Prostate gland (tissue), 2 donors: ENCODE data around the gene OR4K1. TPM values are rescaled to one million over a fixed set of nuclear protein-coding genes. Genes with fewer than 3 reads are reported as not detected.

Source experiments
- DNase-seq: peaks from one replicate; pipeline ENCODE4 v3.0.0-alpha.2; 2019; ENCODE audit warnings: low spot score
- H3K27ac ChIP-seq, 2 donors: fragments of 200-600 bp; sonication (generic); 2 replicates each; pipeline ENCODE4 v1.5.1; 2017 to 2019
- H3K27me3 ChIP-seq: fragments of 200-600 bp; sonication (generic); replicated peaks from 2 replicates; pipeline ENCODE4 v1.5.1; 2019; ENCODE audit not compliant: insufficient read depth
- H3K36me3 ChIP-seq, 2 donors: fragments of 200-600 bp; sonication (generic); 1 replicate in 1 of 2; 2 replicates in 1 of 2; pipeline versions ENCODE4 v1.5.1 to v1.8.1; 2017 to 2019
- H3K4me1 ChIP-seq: fragments of 200-600 bp; sonication (generic); replicated peaks from 2 replicates; pipeline ENCODE4 v1.5.1; 2019
- H3K4me3 ChIP-seq, 2 donors: fragments of 200-600 bp; sonication (generic); 2 replicates each; pipeline ENCODE4 v1.5.1; 2017 to 2019
- H3K9me3 ChIP-seq: fragments of 200-600 bp; sonication (generic); 2 replicates; pipeline ENCODE4 v1.5.1; 2017
- CTCF ChIP-seq, 4 experiments: fragments of 200-600 bp in 2 of 4; fragments of 450-650 bp in 2 of 4; sonication (generic) in 2 of 4; IDR thresholded peaks; 1 replicate in 3 of 4; 2 replicates in 1 of 4; pipeline ENCODE4 v1.5.1; 2016 to 2019; ENCODE audit warnings: antibody characterized with exemption in 4 of 4, mild to moderate bottlenecking in 2 of 4, moderate library complexity in 2 of 4
- POLR2A ChIP-seq: fragments of 450-650 bp; IDR thresholded peaks from one replicate; pipeline ENCODE4 v1.6.1; 2016; ENCODE audit warnings: antibody characterized with exemption, mild to moderate bottlenecking
- POLR2AphosphoS5 ChIP-seq: sonication (generic); formaldehyde crosslinking; IDR thresholded peaks from one replicate; pipeline ENCODE4 v1.6.1; 2017; ENCODE audit warnings: antibody characterized with exemption
- WGBS: methylation state at CpG from one replicate; pipeline ENCODE4 v1.1.5; 2018; 5-methylcytosine and 5-hydroxymethylcytosine counted together
- intact Hi-C: fragments of 100-400 bp; cut with DNase I; formaldehyde crosslinking; loops from one replicate; pipeline ENCODE4 v1.14.2; 2022
- total RNA-seq, 2 donors: library from RNA; depleted of rRNA; stranded (reverse); fragments of >200 nt; gene quantifications; one replicate each; pipeline ENCODE4 v1.1.0, GENCODE V29; 2016

Gene OR4K1
- not detected for total RNA-seq

- no peaks in the 10 kb centered on the region for H3K27me3 ChIP-seq
- no peaks in the 10 kb centered on the region for H3K36me3 ChIP-seq
- no peak within 1 kb of the TSS for H3K4me3 ChIP-seq
- 69% methylated on average over 3 of the region's 3 CpGs for WGBS
- H3K4me1 ChIP-seq: no peaks in the 10 kb centered on the region
- TF ChIP-seq POLR2A: no peak
- no peak for TF ChIP-seq POLR2AphosphoS5
- TF ChIP-seq CTCF (IDR thresholded peaks at IDR 0.05): no peak
- intact Hi-C loops: no loop called here
- no peaks in the 10 kb centered on the region for H3K9me3 ChIP-seq
- no peak within 1 kb of the TSS for H3K27ac ChIP-seq
- no peak for DNase-seq
Observed at GRCh38 chr14:19930617-19931016, at the start of gene OR4K1. OR4K1 (plus strand) TSS chr14:19930917; CDS start chr14:19935667, 4,750 bp downstream.

- no peak overlapping the region for H3K27ac ChIP-seq
- no peaks in the 10 kb centered on the region for H3K27me3 ChIP-seq
- H3K36me3 ChIP-seq: no peaks in the 10 kb centered on the region
- TF ChIP-seq POLR2A (no peak), POLR2AphosphoS5 (no peak), CTCF (IDR thresholded peaks at IDR 0.05) (no peak)
- intact Hi-C loops: no loop called here
- 47% methylated on average over 2 of the region's 2 CpGs for WGBS
- no peaks in the 10 kb centered on the region for H3K4me1 ChIP-seq
- no peak for DNase-seq
- no peaks in the 10 kb centered on the region for H3K9me3 ChIP-seq
- H3K4me3 ChIP-seq: no peak overlapping the region
Observed at GRCh38 chr14:19895282-19895681, 35.4 kb upstream of the OR4K1 start.

- TF ChIP-seq CTCF (IDR thresholded peaks at IDR 0.05): no peak
- no peak for TF ChIP-seq POLR2A
- no peak for TF ChIP-seq POLR2AphosphoS5
- Histone ChIP-seq H3K27me3 (no peaks in the 10 kb centered on the region), H3K27ac (no peak overlapping the region), H3K36me3 (no peaks in the 10 kb centered on the region), H3K4me1 (no peaks in the 10 kb centered on the region), H3K4me3 (no peak overlapping the region), H3K9me3 (no peaks in the 10 kb centered on the region)
- DNase-seq: no peak
- intact Hi-C loops: no loop called here
- 70% methylated on average over 3 of the region's 3 CpGs for WGBS
Observed at GRCh38 chr14:19900999-19901398, 29.7 kb upstream of the OR4K1 start.

- WGBS: 78% methylated on average over 4 of the region's 4 CpGs
- Histone ChIP-seq H3K27ac (no peak overlapping the region), H3K9me3 (no peaks in the 10 kb centered on the region), H3K27me3 (no peaks in the 10 kb centered on the region), H3K4me1 (no peaks in the 10 kb centered on the region), H3K4me3 (no peak overlapping the region), H3K36me3 (no peaks in the 10 kb centered on the region)
- DNase-seq: no peak
- TF ChIP-seq POLR2A (no peak), CTCF (IDR thresholded peaks at IDR 0.05) (no peak), POLR2AphosphoS5 (no peak)
- intact Hi-C loops: no loop called here
Observed at GRCh38 chr14:19902409-19902808, 28.3 kb upstream of the OR4K1 start.

GRCh38 chr14:19906665-19907064 is 24.1 kb upstream of the OR4K1 start:
- DNase-seq: no peak
- intact Hi-C loops: no loop called here
- Histone ChIP-seq H3K27me3 (no peaks in the 10 kb centered on the region), H3K4me3 (no peak overlapping the region), H3K36me3 (no peaks in the 10 kb centered on the region), H3K4me1 (no peaks in the 10 kb centered on the region), H3K9me3 (no peaks in the 10 kb centered on the region), H3K27ac (no peak overlapping the region)
- no peak for TF ChIP-seq CTCF (IDR thresholded peaks at IDR 0.05)
- no peak for TF ChIP-seq POLR2A
